Activated naive CD4-positive, alpha-beta T cell treated with anti-CD3 and anti-CD28 coated beads, Interleukin-2, amount 50 U/mL, for 72 hours (primary cell): ENCODE measurements around the gene P2RX5. TPM values are rescaled to one million over a fixed set of nuclear protein-coding genes. Genes with fewer than 3 reads are reported as not detected.

ENCODE experiments used
- ATAC-seq, 2 donors: fragments of 150-1000 bp; cut with Tn5 transposase; 2 replicates each; pipeline ENCODE4 v1.10.0; 2021; ENCODE audit warnings: mild to moderate bottlenecking in 2 of 2, moderate library complexity in 2 of 2
- DNase-seq, 2 donors: peaks; one replicate each; pipeline ENCODE4 v3.0.0; 2021 to 2022; ENCODE audit warnings: low spot score in 2 of 2
- H3K27ac Mint-ChIP-seq, 2 donors: one replicate each; pipeline ENCODE4 v1.8.0; 2022; ENCODE audit warnings: mild to moderate bottlenecking in 2 of 2, mixed read lengths in 2 of 2
- H3K36me3 Mint-ChIP-seq, 2 donors: one replicate each; pipeline ENCODE4 v1.8.0; 2022; ENCODE audit warnings: mixed read lengths in 2 of 2
- H3K9me3 Mint-ChIP-seq, 2 donors: one replicate each; pipeline ENCODE4 v1.8.0; 2022; ENCODE audit warnings: mixed read lengths in 2 of 2
- total RNA-seq, 2 donors: library from RNA; stranded (reverse); gene quantifications; one replicate each; pipeline ENCODE4 v1.2.3, GENCODE V29; 2022

P2RX5 gene
- total RNA-seq, 2 donors from 2014 or later, result 82.9 to 120 TPM

DNA sequence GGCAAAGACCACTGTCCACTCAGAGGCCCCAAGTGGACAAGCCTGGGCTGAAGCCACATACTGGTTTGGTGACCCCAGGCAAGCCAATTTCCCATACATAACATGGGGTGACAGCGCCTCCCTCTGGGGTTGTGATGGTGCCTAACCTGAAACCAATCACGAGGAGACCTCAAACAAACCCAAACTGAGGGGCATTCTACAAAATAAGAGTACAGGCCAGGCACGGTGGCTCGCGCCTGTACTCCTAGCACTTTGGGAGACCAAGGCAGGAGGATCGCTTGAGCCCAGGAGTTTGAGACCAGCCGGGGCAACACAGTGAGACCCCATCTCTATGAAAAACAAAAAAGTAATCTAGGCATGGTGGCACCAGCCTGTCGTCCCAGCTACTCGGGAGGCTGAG, 3.6 kb downstream of the P2RX5 start:
- ATAC-seq, result no peak
- peaks cover 6 to 14% of the 10 kb centered on the region in 2 donors for H3K36me3 Mint-ChIP-seq
- H3K9me3 Mint-ChIP-seq, result no peaks in the 10 kb centered on the region
- H3K27ac Mint-ChIP-seq, result no peak overlapping the region
- DNase-seq, result no peak

- peaks cover 6 to 13% of the 10 kb centered on the region in 2 donors for H3K36me3 Mint-ChIP-seq
- no peaks in the 10 kb centered on the region for H3K9me3 Mint-ChIP-seq
- no peak overlapping the region for H3K27ac Mint-ChIP-seq
- ATAC-seq, result no peak
- no peak for DNase-seq
Observed at GRCh38 chr17:3691617-3692067, 4.3 kb downstream of the P2RX5 start.

DNA sequence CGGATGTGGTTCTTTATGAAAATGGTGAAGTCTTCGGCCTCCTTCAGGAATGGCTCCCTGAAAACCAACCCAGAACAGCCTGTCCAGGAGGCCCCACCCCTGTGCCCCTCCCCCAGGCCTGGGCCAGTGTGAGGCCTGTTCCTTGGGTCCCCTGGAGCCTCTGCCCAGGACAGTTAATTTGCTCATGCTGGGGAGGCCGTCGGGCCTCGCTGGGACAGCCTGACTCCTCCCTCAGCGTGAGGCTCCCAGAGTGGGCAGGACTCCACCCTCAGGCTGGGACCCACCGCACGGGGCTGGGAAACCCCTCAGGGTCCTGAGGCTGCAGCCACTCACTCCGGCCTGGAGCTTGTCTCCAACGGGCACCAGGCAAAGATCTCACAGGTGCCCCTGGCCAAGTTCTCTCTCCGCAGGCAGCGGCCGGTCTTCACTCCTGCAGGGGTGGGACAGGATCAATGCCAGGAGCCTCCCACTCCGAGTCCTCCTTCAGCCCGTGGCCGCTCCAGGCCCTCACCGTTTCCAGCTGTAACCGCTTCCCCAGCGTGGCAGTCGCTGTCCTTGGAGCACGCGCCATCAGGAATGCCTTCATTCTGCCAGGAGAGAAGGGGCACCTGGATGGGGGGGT, 5.8 kb downstream of the P2RX5 start:
- DNase-seq (no peak), ATAC-seq (no peak)
- H3K9me3 Mint-ChIP-seq, result no peaks in the 10 kb centered on the region
- H3K27ac Mint-ChIP-seq, result no peak overlapping the region
- H3K36me3 Mint-ChIP-seq, result peaks cover 6 to 13% of the 10 kb centered on the region in 2 donors

DNA sequence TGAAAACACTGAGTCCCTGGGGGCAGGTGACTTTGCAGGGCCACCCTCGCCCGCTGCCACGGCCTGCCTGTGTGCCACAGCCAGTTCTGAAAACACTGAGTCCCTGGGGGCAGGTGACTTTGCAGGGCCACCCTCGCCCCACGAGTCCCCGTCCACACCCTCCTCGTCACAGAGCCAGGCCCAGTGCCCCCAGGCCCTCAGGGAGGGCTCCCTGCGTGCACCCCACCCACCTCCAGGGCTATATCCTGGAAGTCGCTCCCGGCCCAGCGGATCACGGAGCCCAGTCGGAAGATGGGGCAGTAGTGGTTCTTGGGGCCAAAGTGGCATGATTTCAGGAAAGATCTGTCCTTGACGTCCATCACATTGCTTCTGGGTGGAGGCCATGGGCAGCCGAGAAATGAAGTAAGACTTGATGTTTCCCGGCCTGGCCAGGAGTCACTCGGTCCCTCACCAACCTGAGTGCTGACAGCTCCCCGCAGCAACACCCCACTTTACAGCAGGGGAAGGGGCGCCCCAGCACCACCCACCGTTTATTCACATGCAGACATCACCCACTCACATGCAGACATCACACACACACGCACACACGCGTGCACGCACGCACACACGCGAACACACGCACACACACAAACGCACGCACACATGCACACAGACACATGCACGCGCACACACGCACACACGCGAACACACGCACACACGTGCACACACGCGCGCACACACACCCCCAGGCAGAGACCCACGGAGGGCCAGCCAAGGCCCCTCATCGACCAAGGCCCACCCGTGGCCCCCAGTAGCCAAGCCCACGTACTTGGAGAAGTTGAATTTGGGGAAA, 6.5 kb downstream of the P2RX5 start:
- Mint-ChIP-seq H3K27ac (peak overlapping the region in 1 of 2 donors; percentile 36), H3K36me3 (peaks cover 6 to 9% of the 10 kb centered on the region in 2 donors), H3K9me3 (no peaks in the 10 kb centered on the region)
- ATAC-seq (no peak), DNase-seq (no peak)

DNA sequence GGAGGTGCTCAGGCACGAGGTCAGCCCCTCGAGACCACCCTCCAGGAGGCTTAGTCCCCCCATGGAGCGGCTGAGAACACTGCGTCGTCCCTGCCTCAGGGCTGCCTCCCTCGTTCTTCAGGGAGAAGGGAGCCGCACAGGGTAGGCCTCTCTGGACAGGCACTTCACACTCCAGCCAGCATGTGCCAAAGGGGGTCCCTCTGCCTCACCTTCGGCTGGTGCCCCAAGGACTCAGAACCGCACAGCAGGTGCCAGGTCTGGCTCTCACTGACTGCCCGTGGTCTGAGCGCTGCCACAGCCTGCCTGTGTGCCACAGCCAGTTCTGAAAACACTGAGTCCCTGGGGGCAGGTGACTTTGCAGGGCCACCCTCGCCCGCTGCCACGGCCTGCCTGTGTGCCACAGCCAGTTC, 7.1 kb downstream of the P2RX5 start:
- no peak for ATAC-seq
- no peak for DNase-seq
- H3K27ac Mint-ChIP-seq, result no peak overlapping the region
- peaks cover 6 to 7% of the 10 kb centered on the region in 2 donors for H3K36me3 Mint-ChIP-seq
- no peaks in the 10 kb centered on the region for H3K9me3 Mint-ChIP-seq

GRCh38 chr17:3688027-3688553, 7.9 kb downstream of the P2RX5 start:
- DNase-seq (no peak), ATAC-seq (no peak)
- H3K9me3 Mint-ChIP-seq, result no peaks in the 10 kb centered on the region
- H3K36me3 Mint-ChIP-seq, result peaks cover 6 to 7% of the 10 kb centered on the region in 2 donors
- H3K27ac Mint-ChIP-seq, result no peak overlapping the region

- DNase-seq, result no peak
- Mint-ChIP-seq H3K36me3 (peaks cover 0 to 8% of the 10 kb centered on the region in 2 donors), H3K27ac (peak overlapping the region in 1 of 2 donors; percentile 29), H3K9me3 (no peaks in the 10 kb centered on the region)
- no peak for ATAC-seq
Observed at GRCh38 chr17:3685174-3685573, 10.8 kb downstream of the P2RX5 start.

DNA sequence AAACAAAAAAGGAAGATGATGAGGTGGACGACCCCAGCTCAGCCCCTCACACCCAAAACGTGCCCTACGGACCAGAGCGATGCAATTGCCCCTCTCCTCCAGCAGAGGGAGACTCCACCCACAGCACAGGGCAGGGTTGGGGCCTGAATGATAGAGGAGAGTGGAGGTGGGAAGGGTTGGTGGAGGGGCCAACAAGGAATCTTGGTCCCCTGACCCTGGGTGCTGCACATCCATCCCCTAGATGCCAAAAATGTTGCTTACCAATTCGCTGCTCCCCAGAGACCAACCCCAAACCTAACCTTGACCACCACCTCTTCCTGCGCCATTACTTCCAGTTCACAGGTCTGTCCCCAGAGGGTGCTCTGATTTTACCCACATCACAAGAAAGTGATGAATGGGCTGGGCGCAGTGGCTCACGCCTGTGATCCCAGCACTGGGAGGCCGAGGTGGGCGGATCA, 12.9 kb downstream of the P2RX5 start:
- peaks cover 0 to 8% of the 10 kb centered on the region in 2 donors for H3K36me3 Mint-ChIP-seq
- no peaks in the 10 kb centered on the region for H3K9me3 Mint-ChIP-seq
- DNase-seq (peak in 1 of 2 donors; percentile 73), ATAC-seq (peak; percentile 85 to 88)
- peak overlapping the region; percentile 78 to 86 for H3K27ac Mint-ChIP-seq

GRCh38 chr17:3682033-3682432, 13.9 kb downstream of the P2RX5 start:
- no peak for DNase-seq
- peak overlapping the region; percentile 72 to 86 for H3K27ac Mint-ChIP-seq

GRCh38 chr17:3681565-3681964, 14.4 kb downstream of the P2RX5 start:
- H3K27ac Mint-ChIP-seq, result peak overlapping the region; percentile 53 to 72
- no peak for DNase-seq
- no peak for ATAC-seq
- H3K36me3 Mint-ChIP-seq, result peaks cover 0 to 8% of the 10 kb centered on the region in 2 donors
- H3K9me3 Mint-ChIP-seq, result no peaks in the 10 kb centered on the region

More at GRCh38 chr17:3682033-3682432, 13.9 kb downstream of the P2RX5 start:
- Mint-ChIP-seq H3K9me3 (no peaks in the 10 kb centered on the region), H3K36me3 (peaks cover 0 to 8% of the 10 kb centered on the region in 2 donors)
- no peak for ATAC-seq

DNA sequence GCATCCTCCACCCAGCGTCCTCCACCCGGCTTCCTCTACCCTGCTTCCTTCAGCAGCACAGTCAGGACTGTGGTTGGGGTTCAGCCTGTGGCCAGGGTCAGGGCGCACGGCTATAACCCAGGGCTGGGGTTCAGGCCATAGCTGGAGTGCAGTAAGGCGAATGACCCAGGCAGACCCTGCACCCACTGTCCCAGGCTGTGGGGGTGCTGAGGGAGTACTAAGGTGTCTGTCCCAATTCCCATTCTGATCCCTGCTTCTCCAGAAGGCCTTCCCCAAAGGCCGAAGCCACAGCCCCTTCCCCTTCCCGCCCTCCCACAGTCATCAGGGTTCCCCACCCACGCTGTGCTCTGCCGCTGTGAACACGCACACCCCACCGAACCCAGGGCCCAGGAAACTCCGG, 14.9 kb downstream of the P2RX5 start:
- no peaks in the 10 kb centered on the region for H3K9me3 Mint-ChIP-seq
- DNase-seq, result no peak
- no peak overlapping the region for H3K27ac Mint-ChIP-seq
- peaks cover 0 to 8% of the 10 kb centered on the region in 2 donors for H3K36me3 Mint-ChIP-seq
- no peak for ATAC-seq

- DNase-seq, result no peak
- ATAC-seq, result no peak
- no peaks in the 10 kb centered on the region for H3K9me3 Mint-ChIP-seq
- H3K36me3 Mint-ChIP-seq, result peaks cover 0 to 8% of the 10 kb centered on the region in 2 donors
- no peak overlapping the region for H3K27ac Mint-ChIP-seq
Observed at GRCh38 chr17:3679531-3680126, 16.3 kb downstream of the P2RX5 start.

GRCh38 chr17:3678821-3679530, 17.0 kb downstream of the P2RX5 start:
- Mint-ChIP-seq H3K9me3 (no peaks in the 10 kb centered on the region), H3K27ac (no peak overlapping the region), H3K36me3 (peaks cover 0 to 8% of the 10 kb centered on the region in 2 donors)
- DNase-seq (no peak), ATAC-seq (no peak)

DNA sequence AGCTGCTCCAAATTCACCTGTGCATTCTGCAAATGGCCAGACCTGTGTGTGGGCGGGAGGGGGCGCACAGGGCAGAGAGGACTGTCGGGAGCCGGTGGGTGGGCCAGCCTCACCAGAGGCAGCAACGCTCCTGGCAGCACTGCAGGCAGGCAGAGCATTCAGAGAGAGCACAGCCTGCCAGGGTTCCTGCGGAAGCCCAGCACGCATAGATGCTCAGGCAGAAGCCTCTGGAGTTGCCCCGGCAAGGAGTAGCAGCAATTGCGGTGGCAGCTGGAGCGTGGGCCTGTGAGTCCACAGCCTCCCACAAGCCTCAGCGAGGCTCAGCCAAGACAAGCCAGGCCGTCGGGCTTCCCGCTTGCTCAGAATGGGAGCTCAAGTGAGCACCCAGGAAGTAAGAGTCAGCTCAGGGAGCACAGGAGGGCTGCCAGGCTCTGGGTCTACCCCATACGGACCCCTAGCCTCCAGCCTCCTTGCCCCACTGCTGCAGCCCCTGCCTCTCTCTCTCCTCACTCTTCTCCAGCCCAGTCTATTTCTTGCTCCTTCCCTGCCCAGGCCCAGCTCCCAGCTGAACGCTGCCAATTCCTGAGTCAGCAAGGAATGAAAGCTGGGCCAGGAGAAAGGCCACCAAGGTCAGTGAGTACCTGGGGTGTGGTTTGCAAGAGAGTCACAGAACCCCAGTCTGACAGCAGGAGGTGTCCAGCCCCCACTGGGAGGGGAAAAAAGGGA, 17.7 kb downstream of the P2RX5 start:
- DNase-seq, result no peak
- no peak for ATAC-seq
- Mint-ChIP-seq H3K9me3 (no peaks in the 10 kb centered on the region), H3K36me3 (peaks cover 0 to 8% of the 10 kb centered on the region in 2 donors), H3K27ac (peak overlapping the region in 1 of 2 donors; percentile 70)

DNA sequence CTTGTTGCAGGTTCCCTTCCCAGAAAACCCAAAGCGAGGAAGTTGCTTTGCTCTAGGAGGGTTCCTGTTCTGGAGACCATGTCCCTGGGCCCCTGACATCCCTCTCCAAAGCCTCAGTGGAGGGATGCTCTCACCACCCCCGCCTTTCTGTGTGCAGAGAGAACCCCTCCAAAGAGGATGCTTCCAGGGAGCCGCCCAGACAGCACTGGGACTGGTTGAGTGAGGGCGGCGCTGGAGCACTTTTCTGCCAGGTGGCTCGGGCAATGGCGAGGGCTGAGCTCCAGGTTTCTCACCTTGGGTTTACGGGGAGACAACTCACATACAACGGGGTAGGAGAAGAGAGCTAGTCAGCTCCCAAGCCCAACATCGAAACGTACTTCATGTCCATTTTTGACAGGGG, 20.1 kb downstream of the P2RX5 start:
- Mint-ChIP-seq H3K27ac (peak overlapping the region in 1 of 2 donors; percentile 6), H3K36me3 (no peaks in the 10 kb centered on the region), H3K9me3 (no peaks in the 10 kb centered on the region)
- no peak for ATAC-seq
- no peak for DNase-seq

GRCh38 chr17:3672571-3672970, 23.4 kb downstream of the P2RX5 start:
- Mint-ChIP-seq H3K9me3 (no peaks in the 10 kb centered on the region), H3K27ac (peak overlapping the region in 1 of 2 donors; percentile 39), H3K36me3 (peaks cover 7% of the 10 kb centered on the region in 2 donors)
- DNase-seq, result no peak
- ATAC-seq, result no peak
